GM21367 (cell line): ENCODE measurements around the gene WASF1.
A peak's percentile ranks its signal among the peaks of the same experiment; 100 is the strongest.

Experiments used
- ATAC-seq: cut with Tn5 transposase; IDR thresholded peaks from one replicate; pipeline ENCODE4 v1.9.1; 2021; ENCODE audit not compliant: unreplicated experiment

WASF1 gene

GRCh38 chr6:110179406-110180227, at the start of gene WASF1:
WASF1 (minus strand) TSS chr6:110179670; CDS start chr6:110127601, 52,069 bp downstream.
- ATAC-seq = peak; percentile 69

- no peak for ATAC-seq
Observed at GRCh38 chr6:110226261-110226660, 46.8 kb upstream of the WASF1 start.

GRCh38 chr6:110221738-110222137, 42.3 kb upstream of the WASF1 start:
- no peak for ATAC-seq

GRCh38 chr6:110217266-110217665, 37.8 kb upstream of the WASF1 start:
- no peak for ATAC-seq

- no peak for ATAC-seq
Observed at GRCh38 chr6:110216140-110216539, 36.7 kb upstream of the WASF1 start.

- no peak for ATAC-seq
Observed at GRCh38 chr6:110214338-110214737, 34.9 kb upstream of the WASF1 start.

GRCh38 chr6:110211753-110212152, 32.3 kb upstream of the WASF1 start:
- no peak for ATAC-seq

- no peak for ATAC-seq
Observed at GRCh38 chr6:110207652-110208051, 28.2 kb upstream of the WASF1 start.

- no peak for ATAC-seq
Observed at GRCh38 chr6:110201151-110201884, 21.8 kb upstream of the WASF1 start.

- no peak for ATAC-seq
Observed at GRCh38 chr6:110198561-110198960, 19.1 kb upstream of the WASF1 start.

GRCh38 chr6:110196874-110197273, 17.4 kb upstream of the WASF1 start:
- ATAC-seq = no peak

- no peak for ATAC-seq
Observed at GRCh38 chr6:110195639-110196038, 16.2 kb upstream of the WASF1 start.

GRCh38 chr6:110191477-110191876, 12.0 kb upstream of the WASF1 start:
- ATAC-seq = no peak

GRCh38 chr6:110190726-110191125, 11.3 kb upstream of the WASF1 start:
- no peak for ATAC-seq

- no peak for ATAC-seq
Observed at GRCh38 chr6:110188791-110189190, 9.3 kb upstream of the WASF1 start.

GRCh38 chr6:110185879-110186278, 6.4 kb upstream of the WASF1 start:
- ATAC-seq = peak; percentile 51

GRCh38 chr6:110183292-110183885, 3.9 kb upstream of the WASF1 start:
- no peak for ATAC-seq

GRCh38 chr6:110181131-110182030, 1.9 kb upstream of the WASF1 start:
- no peak for ATAC-seq

GRCh38 chr6:110180228-110181008, 948 bp upstream of the WASF1 start, which contains the start of gene CDC40:
CDC40 (plus strand) TSS chr6:110180427; CDS start chr6:110180445, 18 bp downstream.
- ATAC-seq = peak; percentile 36
